HL-60/S4 treated with retinoic acid at 250 ng/mL for 4 days and 3 days (cell line): Measurements from ENCODE around the gene GRK2.

Experiments used
- in situ Hi-C: fragments of 300-500 bp; cut with MboI; formaldehyde crosslinking; loops from 2 replicates; pipeline ENCODE4 v1.7.0; 2022; ENCODE audit warnings: low sequenced_read_pairs

GRK2 gene

DNA sequence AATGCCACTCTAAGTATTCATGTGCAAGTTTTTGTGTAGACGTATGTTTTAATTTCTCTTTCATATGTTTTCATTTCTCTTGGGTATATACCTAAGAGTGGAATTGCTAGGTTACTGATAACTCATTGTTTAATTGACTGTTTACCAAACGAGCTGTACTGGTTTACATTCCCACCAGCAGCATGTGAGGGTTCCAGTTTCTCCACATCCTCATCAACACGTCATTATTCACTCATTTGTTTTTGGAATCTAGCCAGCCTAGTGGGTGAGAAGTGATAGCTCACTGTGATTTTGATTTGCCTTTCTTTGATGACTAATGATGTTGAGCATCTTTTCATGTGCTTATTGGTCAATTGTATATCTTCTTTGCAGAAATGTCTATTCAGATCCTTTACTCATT is 26.8 kb downstream of the GRK2 start:
- in situ Hi-C loops, result no loop called here

DNA sequence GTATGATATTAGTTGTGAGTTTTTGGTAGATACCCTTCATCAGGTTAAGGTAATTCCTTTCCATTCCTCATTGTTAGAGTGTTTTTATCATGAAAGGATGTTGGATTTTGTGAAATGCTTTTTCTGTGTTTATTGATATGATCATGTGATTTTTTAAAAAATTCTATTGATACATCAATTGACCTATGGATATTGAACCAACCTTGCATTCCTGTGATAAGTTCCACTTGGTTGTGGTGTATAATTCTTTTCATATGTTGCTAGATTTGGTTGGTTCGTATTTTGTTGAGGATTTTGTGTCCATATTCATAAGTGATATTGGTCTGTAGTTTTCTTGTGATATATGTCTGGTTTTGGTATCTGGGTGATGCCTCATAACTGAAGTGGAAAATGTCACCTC is 29.6 kb downstream of the GRK2 start:
- in situ Hi-C loops, result no loop called here

DNA sequence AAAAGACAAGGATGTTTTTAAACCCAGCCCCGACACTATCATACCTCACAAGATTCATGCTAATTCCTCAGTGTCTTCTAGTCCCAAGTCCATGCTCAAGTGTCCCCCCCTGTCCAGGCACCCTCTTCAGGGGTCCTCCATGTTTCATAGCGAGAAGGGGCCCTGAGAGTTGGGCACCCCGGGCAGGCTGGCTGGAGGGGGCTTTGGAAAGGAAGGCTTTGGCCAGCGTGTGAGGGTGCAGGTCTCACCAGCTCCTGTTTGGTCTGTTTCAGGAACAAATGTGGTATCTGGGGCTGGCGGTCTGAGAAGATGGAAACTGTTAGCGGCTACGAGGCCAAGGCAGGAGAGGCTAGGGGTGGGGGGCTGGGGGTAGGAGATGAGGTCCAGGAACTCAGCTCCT is 32.5 kb downstream of the GRK2 start:
- in situ Hi-C loops, result no loop called here

DNA sequence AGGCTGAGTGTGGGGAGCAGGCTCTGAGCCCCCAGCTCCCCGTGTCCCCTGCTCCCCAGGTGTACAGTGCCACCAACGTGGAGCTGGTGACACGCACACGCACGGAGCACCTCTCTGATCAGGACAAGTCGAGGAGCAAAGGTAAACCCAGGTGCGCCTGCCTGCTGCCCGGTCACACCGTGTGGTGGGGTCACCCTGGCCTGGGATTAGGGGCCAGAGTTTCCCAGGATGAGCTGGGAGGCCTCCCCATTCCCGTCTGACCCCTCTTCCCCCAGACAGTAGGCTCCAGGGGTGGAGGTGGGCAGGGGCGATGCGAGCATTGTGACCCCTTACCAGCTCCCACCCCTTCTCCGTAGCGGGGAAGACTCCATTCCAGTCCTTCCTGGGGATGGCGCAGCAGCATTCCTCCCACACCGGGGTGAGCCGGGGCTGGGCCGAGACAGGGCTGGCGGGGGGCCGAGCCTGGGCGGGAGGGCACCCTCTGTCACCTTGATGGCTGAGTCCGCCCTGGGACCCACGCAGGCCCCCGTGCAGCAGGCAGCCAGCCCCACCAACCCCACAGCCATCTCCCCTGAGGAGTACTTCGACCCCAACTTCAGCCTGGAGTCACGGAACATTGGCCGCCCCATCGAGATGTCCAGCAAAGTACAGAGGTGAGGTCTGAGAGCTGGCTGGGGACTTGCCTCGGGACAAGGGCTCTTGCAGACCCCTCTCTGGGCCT is 33.4 kb downstream of the GRK2 start:
- in situ Hi-C loops, result no loop called here

DNA sequence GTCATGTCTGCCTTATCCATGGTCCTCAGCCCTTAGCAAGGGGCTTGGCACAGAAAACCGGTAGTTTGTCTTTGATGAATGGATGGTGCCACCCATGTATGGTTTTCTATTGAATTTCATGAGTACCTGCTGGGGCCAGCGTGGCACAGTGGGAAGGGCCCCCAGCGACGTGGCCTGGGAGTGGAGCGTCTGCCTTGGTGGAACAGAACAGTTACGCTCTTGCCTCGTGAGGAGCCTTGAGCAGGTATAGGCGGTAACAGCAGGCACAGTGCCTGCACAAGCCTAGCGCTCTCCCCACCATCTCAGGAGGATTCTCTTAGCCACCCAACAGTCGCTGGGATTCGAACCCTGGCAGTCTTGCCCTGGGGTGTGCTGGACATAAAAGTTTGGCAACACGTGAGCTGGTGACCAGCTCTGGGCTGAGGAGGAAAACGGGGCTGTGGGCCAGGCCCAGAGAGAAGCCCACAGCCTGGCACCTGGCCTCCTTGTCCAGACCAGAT is 34.0 kb downstream of the GRK2 start:
- in situ Hi-C loops, result no loop called here

DNA sequence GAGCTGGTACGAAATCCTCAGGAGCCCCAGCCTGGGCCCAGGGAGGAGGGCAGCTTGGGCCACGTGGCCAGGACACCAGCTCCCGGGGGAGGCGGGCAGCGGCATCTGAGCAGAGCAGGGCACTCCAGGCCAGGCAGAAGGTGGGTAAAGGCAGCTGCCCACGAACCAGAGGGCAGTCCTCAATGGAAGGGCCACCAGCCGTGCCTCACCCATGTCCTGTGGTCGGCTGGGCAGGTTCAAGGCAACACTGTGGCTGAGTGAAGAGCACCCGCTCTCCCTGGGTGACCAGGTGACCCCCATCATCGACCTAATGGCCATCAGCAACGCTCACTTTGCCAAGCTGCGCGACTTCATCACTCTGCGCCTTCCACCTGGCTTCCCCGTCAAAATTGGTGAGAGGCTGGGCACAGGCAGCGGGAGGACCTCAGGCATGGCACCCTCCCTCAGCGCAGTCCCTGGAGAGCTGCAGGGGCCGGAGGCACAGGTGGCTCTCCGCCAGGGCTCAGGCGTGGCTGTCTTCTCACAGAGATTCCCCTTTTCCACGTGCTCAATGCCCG is 34.6 kb downstream of the GRK2 start:
- in situ Hi-C loops, result no loop called here

DNA sequence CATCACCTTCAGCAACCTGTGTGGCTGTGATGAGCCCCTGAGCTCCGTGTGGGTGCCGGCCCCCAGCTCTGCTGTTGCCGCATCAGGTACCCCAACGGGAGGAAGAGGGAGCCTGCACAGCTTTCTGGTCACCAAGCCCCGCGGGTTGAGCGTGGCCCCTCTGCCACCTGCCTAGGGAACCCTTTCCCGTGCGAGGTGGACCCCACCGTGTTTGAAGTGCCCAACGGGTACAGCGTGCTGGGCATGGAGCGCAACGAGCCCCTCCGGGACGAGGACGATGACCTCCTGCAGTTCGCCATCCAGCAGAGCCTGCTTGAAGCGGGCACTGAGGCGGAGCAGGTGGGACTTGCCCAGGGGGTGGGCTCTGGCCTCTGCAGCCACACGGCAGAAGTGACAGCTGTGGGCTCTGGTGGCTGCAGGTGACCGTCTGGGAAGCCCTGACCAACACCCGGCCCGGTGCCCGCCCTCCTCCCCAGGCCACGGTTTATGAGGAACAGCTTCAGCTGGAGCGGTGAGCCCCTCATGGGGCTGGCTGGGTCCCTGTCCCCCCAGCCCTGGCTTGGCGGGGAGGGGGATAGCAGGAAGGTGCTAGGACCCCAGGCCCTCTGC is 35.1 kb downstream of the GRK2 start:
- in situ Hi-C loops, result no loop called here

DNA sequence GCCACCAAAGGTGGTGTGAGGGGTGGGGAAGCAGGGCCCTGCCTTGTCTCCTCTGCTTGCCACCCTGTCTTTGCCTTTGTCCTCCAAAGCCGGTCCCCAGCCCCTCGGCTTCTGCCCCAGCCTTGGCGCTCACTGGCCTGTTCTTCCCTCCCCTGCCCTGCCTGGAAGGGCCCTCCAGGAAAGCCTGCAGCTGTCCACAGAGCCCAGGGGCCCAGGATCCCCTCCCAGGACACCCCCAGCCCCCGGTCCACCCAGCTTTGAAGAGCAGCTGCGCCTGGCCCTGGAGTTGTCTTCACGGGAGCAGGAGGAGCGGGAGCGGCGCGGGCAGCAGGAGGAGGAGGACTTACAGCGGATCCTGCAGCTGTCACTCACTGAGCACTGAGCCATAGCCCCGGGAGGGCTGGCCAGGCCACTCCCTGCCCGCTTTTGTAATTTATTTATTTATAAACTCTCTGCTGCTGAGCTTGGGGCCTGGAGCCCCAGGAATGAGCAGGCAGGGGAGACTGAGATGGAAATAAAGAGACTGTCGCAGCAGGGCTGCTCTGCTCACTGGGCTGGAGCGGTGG is 35.8 kb downstream of the GRK2 start:
- in situ Hi-C loops, result no loop called here

DNA sequence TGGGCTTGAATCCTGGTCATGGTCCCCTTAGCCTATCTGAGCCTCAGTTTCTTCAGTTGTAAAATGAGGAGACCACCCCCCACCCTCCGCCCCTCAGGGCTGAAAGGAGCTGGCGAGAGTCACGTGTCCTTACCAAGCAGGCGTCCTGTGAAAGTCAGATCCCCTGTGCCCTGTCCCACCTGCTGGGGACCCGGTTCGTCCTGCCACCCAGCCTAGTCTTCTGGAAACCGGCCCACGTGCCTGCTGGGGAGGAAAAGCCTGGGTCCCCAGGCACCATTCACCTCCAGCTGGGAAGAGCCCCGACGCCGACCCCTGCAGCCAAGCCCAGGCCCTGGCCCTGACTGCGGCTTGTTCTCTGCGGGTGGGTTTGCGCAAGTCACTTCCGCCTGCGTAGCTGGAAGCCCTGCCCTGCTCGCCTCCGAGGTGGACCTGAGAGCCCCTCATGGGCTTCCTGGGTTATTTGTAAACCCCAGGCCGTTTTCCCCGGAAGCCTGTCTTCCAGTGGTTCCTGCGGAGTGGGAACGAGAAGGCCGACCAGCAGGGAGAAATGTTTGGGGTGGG is 36.4 kb downstream of the GRK2 start:
- in situ Hi-C loops, result no loop called here

DNA sequence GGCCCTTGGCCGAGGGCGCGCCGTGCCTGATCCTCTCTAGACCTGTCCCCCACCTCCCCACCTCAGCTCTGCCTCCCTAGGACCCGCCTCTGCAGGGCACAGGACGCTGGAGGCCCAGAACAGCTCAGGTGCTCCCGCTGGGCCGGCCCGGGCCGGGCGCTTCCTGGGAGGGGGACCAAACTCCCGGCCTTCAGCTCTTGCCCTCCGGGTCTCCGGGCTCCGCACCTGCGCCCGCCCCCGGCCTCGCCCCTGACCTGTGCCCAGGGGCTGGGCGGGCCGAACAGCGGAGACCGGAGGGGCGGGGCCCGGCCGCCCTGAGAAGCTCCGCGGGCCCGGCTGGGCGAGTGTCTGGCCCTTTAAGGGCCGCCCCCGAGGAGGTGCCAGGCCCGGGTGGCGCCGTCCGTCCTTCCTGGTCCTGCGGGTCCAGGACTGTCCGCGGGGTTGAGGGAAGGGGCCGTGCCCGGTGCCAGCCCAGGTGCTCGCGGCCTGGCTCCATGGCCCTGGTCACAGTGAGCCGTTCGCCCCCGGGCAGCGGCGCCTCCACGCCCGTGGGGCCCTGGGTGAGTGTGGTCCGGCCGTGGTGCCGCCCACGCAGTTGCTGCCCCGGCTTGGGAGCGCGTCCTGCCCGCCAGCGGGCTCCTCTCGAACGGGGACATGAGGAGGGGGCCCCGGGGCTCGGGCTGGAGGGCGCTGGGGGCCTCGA is 37.0 kb downstream of the GRK2 start, which contains the start of gene SSH3:
TSS of gene SSH3 (plus strand) at position 399 of the 703 bp plus-strand sequence. CDS start at position 495, 96 bp downstream.
- in situ Hi-C loops, result no loop called here

DNA sequence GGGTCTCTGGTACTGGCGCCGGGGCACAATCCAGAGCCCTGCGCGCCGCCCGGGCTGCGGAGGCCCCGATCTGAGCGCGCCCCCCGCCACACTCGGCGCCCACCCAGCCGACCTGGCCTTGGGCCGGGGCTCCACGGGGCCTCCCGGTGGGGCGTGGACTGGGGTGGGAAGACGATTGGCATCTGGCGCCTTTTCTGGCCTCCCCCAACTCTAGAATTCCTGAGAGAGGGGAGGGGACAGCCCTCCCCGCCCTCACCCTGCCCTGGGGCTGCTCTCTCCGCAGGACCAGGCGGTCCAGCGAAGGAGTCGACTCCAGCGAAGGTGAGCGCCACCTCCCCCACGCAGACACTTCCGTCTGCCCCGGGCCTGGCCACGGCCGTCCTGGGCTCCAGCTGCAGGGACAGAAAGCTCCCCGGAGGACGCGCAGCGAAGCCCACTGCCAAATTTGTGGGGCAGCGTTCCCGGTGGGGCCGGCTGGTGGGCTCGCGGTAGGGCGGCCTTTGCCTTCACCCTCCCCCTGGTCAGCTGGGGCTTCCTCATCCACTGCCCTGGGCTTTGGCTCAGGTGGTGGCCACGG is 37.6 kb downstream of the GRK2 start:
- in situ Hi-C loops, result no loop called here

DNA sequence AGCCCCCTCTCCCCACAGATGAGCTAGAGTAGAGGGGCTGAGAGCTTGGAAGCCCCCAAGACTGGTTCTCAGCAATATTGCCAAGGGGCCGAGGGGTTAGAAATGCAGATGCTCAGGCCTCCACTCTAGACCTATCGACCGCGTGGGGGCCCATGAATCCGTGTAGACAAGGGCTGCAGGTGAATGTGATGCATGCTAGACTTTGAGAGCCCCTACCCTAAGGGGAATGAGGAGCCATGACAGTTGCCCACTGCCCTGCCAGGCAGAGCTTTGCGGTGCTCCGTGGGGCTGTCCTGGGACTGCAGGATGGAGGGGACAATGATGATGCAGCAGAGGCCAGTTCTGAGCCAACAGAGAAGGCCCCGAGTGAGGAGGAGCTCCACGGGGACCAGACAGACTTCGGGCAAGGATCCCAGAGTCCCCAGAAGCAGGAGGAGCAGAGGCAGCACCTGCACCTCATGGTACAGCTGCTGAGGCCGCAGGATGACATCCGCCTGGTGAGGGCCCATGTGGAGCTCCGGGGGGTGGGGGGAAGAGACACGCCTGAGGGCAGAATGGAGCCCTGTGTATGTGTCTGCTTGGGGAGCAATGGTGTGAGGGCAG is 38.3 kb downstream of the GRK2 start:
- in situ Hi-C loops, result no loop called here

DNA sequence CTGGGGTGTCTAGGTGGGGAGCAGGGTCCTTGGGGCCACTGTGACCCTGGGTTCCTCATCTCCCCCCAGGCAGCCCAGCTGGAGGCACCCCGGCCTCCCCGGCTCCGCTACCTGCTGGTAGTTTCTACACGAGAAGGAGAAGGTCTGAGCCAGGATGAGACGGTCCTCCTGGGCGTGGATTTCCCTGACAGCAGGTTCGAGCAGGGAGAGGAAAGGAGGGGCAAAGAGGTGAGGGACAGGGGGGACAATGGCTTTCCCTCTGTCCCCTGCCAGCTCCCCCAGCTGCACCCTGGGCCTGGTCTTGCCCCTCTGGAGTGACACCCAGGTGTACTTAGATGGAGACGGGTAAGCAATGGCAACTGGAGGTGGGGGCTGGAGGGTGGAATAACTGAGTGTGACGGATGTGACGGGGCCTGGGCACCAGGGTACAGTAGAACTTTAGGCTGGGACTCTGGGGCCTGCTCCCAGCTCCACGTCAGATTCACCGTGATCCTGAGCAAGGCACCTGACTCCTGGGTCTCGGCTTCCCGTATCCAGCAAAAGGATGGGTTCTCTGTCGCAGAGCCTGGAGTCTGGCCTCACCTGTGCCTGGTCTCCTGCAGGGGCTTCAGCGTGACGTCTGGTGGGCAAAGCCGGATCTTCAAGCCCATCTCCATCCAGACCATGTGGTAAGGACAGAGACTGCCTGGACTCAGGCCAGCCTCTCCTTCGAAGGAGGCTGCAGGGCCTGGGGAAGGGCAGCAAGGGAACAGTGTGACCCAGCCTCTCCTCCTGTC is 40.7 kb downstream of the GRK2 start:
- in situ Hi-C loops, result no loop called here

DNA sequence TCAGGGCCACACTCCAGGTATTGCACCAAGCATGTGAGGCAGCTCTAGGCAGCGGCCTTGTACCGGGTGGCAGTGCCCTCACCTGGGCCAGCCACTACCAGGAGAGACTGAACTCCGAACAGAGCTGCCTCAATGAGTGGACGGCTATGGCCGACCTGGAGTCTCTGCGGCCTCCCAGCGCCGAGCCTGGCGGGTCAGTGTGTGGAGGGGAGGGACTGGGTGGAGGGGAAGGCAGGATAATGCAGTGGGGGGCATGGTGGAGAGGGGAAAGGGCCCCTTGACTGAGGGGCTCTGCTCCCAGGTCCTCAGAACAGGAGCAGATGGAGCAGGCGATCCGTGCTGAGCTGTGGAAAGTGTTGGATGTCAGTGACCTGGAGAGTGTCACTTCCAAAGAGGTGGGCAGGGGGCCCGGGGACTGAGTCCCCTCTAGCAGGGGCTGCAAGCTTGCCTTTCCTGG is 41.3 kb downstream of the GRK2 start:
- in situ Hi-C loops, result no loop called here

DNA sequence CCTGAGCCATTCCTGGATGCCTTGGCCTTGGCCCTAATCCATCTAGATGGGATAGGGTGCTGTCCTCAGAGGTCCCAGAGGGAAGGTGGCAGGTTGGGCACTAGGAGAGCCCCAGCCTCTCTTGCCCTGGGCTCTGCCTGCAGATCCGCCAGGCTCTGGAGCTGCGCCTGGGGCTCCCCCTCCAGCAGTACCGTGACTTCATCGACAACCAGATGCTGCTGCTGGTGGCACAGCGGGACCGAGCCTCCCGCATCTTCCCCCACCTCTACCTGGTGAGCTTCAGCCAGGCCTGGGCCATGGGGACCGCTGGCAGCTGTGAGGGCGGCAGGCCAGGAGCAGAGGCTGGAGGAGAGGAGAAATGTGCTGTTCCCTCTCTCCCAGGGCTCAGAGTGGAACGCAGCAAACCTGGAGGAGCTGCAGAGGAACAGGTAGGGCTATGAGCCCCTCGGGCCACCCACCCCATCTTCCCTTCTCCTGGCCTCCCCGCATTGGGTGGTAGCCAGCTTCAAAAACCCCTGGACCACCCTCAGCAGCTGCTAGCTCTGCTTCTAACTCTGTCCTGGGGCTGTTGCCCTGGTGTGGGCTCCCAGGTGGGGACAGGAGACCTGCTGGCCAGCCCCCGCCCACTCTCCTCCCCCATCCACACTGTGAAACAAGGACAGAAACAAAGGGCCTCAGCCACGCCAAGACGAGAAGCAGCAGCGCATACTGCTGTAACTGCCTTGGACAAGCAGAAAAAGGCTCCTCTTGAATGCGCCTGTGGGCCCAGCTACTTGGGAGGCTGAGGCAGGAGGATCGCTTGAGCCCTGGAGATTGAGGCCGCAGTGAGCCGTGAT is 42.0 kb downstream of the GRK2 start:
- in situ Hi-C loops, result no loop called here

DNA sequence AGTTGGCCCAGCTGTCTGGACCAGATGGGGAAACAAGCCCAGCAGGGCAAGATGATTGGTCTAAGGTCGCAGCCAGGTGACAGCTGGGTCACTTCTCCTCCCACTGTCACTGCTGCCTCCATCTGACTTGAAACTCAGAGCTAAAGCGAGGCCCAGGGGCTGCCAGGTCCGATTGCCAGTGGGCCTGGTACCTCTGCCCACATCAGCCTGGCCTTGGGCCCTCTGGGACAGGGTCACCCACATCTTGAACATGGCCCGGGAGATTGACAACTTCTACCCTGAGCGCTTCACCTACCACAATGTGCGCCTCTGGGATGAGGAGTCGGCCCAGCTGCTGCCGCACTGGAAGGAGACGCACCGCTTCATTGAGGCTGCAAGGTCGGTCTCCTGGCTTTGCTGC is 42.9 kb downstream of the GRK2 start:
- in situ Hi-C loops, result no loop called here

DNA sequence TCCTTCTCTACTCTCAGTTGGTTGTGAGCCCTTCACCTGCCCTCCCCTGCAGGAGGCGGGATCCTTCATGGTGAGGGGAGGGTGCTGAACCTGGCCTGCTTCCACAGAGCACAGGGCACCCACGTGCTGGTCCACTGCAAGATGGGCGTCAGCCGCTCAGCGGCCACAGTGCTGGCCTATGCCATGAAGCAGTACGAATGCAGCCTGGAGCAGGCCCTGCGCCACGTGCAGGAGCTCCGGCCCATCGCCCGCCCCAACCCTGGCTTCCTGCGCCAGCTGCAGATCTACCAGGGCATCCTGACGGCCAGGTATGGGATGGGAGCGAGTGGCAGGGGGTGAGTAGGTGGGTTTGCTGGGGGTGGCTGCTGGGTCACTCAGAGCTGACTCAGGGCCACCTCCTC is 43.4 kb downstream of the GRK2 start:
- in situ Hi-C loops, result loop anchor here (10.0 kb wide), 2 partner anchors 45 to 225 kb away; partner anchors contain the start of gene GRK2
